ENCODE measurements around the gene RGS7.
"Not testable (repeated sequence)": the region's sequence is repeated elsewhere in the genome, so short reads cannot be mapped to it uniquely, and the experiment has no call there.

DNA sequence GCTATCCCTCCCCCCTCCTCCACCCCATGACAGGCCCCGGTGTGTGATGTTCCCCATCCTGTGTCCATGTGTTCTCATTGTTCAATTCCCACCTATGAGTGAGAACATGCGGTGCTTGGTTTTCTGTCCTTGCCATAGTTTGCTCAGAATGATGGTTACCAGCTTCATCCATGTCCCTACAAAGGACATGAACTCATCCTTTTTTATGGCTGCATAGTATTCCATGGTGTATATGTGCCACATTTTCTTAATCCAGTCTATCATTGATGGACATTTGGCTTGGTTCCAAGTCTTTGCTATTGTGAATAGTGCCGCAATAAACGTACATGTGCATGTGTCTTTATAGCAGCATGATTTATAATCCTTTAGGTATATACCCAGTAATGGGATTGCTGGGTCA lies 461.6 kb downstream of the RGS7 start:
- TF ChIP-seq EZH2 (IDR thresholded peaks at IDR 0.05; ENCODE audit: borderline replicate concordance, low read length), result not testable (repeated sequence)
- TF ChIP-seq, protein P1, sequence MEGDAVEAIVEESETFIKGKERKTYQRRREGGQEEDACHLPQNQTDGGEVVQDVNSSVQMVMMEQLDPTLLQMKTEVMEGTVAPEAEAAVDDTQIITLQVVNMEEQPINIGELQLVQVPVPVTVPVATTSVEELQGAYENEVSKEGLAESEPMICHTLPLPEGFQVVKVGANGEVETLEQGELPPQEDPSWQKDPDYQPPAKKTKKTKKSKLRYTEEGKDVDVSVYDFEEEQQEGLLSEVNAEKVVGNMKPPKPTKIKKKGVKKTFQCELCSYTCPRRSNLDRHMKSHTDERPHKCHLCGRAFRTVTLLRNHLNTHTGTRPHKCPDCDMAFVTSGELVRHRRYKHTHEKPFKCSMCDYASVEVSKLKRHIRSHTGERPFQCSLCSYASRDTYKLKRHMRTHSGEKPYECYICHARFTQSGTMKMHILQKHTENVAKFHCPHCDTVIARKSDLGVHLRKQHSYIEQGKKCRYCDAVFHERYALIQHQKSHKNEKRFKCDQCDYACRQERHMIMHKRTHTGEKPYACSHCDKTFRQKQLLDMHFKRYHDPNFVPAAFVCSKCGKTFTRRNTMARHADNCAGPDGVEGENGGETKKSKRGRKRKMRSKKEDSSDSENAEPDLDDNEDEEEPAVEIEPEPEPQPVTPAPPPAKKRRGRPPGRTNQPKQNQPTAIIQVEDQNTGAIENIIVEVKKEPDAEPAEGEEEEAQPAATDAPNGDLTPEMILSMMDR (conservative IDR thresholded peaks at IDR 0.05 in 1 of 2, IDR thresholded peaks at IDR 0.05 in 1 of 2; ENCODE audit: extremely low read depth in 1 of 2, insufficient read depth in 1 of 2, low read depth in 1 of 2, low read length in 2 of 2), result not testable (repeated sequence)

Data from mammary epithelial cell (primary cell).